HL-60 (cell line): ENCODE results near the gene C2orf66.

Experiments
- POLR2AphosphoS5 ChIP-seq: IDR thresholded peaks from 2 replicates; pipeline ENCODE4 v1.6.1; 2012; ENCODE audit warnings: low read depth
- TF ChIP-seq, protein P1 (sequence below): IDR thresholded peaks from one replicate; pipeline ENCODE4 v1.5.1; 2011; ENCODE audit warnings: low read length, control low read depth, inconsistent platforms; ENCODE audit not compliant: insufficient read depth
- TF ChIP-seq, protein P2 (sequence below): IDR thresholded peaks from 2 replicates; pipeline ENCODE4 v1.6.1; 2012; ENCODE audit warnings: low read depth; ENCODE audit not compliant: insufficient replicate concordance

DNA sequence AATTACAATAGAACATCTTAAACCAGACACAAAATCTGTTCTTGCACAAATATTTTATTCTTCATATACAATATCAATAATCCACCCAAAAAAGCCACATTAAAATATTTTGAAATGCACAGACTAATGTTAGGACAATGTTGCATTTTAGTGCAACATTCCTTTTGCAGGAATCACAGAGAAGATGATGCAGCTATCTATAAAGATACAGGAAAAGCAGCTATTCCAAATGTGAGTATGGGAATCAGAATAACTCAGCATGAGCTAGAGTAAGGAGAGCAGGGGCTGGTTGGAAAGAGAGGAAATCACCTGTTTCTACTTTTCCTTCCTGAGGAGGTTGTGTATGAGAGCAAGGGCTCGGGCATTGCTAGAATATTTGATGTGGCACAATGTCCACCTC is 4.8 kb downstream of the C2orf66 start:
- TF ChIP-seq, protein P1, sequence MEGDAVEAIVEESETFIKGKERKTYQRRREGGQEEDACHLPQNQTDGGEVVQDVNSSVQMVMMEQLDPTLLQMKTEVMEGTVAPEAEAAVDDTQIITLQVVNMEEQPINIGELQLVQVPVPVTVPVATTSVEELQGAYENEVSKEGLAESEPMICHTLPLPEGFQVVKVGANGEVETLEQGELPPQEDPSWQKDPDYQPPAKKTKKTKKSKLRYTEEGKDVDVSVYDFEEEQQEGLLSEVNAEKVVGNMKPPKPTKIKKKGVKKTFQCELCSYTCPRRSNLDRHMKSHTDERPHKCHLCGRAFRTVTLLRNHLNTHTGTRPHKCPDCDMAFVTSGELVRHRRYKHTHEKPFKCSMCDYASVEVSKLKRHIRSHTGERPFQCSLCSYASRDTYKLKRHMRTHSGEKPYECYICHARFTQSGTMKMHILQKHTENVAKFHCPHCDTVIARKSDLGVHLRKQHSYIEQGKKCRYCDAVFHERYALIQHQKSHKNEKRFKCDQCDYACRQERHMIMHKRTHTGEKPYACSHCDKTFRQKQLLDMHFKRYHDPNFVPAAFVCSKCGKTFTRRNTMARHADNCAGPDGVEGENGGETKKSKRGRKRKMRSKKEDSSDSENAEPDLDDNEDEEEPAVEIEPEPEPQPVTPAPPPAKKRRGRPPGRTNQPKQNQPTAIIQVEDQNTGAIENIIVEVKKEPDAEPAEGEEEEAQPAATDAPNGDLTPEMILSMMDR, result no peak
- TF ChIP-seq POLR2AphosphoS5, result no peak
- TF ChIP-seq, protein P2, sequence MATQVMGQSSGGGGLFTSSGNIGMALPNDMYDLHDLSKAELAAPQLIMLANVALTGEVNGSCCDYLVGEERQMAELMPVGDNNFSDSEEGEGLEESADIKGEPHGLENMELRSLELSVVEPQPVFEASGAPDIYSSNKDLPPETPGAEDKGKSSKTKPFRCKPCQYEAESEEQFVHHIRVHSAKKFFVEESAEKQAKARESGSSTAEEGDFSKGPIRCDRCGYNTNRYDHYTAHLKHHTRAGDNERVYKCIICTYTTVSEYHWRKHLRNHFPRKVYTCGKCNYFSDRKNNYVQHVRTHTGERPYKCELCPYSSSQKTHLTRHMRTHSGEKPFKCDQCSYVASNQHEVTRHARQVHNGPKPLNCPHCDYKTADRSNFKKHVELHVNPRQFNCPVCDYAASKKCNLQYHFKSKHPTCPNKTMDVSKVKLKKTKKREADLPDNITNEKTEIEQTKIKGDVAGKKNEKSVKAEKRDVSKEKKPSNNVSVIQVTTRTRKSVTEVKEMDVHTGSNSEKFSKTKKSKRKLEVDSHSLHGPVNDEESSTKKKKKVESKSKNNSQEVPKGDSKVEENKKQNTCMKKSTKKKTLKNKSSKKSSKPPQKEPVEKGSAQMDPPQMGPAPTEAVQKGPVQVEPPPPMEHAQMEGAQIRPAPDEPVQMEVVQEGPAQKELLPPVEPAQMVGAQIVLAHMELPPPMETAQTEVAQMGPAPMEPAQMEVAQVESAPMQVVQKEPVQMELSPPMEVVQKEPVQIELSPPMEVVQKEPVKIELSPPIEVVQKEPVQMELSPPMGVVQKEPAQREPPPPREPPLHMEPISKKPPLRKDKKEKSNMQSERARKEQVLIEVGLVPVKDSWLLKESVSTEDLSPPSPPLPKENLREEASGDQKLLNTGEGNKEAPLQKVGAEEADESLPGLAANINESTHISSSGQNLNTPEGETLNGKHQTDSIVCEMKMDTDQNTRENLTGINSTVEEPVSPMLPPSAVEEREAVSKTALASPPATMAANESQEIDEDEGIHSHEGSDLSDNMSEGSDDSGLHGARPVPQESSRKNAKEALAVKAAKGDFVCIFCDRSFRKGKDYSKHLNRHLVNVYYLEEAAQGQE, result no peak
